ENCODE measurements around the gene GAS2L2.

DNA sequence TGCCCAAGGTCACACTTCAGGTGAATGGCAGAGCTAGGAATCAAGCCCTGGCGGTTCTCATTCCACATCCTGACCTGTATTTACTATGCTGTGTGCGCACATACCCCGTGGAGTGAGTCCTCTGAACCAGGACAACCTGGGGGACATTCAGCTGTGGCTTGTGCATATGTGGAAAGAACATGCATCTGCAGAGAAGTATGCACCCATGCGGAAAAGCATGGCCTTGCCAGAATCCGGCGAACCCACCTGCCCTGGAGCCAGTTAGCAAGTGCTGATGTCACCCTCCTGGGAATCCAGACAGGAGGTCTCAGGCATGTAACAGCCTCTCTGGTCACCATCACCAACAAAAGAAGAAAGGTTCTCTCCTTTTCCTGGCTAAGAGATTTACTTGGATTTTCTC lies 19.7 kb downstream of the GAS2L2 start:
- TF ChIP-seq POLR2A (IDR thresholded peaks at IDR 0.05): no peak
- TF ChIP-seq, protein P1, sequence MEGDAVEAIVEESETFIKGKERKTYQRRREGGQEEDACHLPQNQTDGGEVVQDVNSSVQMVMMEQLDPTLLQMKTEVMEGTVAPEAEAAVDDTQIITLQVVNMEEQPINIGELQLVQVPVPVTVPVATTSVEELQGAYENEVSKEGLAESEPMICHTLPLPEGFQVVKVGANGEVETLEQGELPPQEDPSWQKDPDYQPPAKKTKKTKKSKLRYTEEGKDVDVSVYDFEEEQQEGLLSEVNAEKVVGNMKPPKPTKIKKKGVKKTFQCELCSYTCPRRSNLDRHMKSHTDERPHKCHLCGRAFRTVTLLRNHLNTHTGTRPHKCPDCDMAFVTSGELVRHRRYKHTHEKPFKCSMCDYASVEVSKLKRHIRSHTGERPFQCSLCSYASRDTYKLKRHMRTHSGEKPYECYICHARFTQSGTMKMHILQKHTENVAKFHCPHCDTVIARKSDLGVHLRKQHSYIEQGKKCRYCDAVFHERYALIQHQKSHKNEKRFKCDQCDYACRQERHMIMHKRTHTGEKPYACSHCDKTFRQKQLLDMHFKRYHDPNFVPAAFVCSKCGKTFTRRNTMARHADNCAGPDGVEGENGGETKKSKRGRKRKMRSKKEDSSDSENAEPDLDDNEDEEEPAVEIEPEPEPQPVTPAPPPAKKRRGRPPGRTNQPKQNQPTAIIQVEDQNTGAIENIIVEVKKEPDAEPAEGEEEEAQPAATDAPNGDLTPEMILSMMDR (IDR thresholded peaks at IDR 0.05): no peak

All from breast epithelium (tissue), 3 donors.